ENCODE results near the gene HDAC2.
"Not testable (repeated sequence)": the region's sequence is repeated elsewhere in the genome, so short reads cannot be mapped to it uniquely, and the experiment has no call there.

Gene HDAC2

DNA sequence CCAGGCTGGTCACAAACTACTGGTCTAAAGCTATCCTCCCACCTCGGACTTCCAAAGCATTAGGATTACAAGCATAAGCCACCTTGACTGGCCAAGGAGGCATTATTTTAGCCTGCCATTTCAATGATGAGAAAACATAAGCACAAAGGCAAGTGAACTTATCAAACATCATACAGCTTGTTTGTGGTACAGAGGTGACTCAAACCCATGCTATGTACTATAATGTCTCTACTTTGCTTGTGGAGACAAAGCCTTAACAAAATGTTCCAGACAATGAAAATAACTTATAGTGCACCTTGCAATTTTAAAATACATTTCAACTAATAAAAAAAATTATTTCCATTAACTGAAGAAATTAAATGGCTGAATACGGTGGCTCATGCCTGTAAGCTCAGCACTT lies 26.2 kb downstream of the HDAC2 start:
- no peak for DNase-seq (ENCODE audit: low read depth, low spot score)
- Histone ChIP-seq H3K4me1 (ENCODE audit: control insufficient read depth, insufficient read depth, low read length) (no peaks in the 10 kb centered on the region), H3K4me3 (ENCODE audit: low read length) (no peak overlapping the region), H3K27me3 (ENCODE audit: control insufficient read depth, insufficient read depth, low read length) (no peaks in the 10 kb centered on the region), H3K9me3 (ENCODE audit: control insufficient read depth, insufficient read depth, low read length) (no peaks in the 10 kb centered on the region), H3K36me3 (ENCODE audit: control insufficient read depth, insufficient read depth, low read length) (peaks cover 8% of the 10 kb centered on the region; the same call in 1 of the 2 replicates), H3K27ac (ENCODE audit: low read length) (no peak overlapping the region)
- WGBS (ENCODE audit: insufficient coverage, insufficient read length), result no CpG with 5 or more reads among the region's 2 CpGs

DNA sequence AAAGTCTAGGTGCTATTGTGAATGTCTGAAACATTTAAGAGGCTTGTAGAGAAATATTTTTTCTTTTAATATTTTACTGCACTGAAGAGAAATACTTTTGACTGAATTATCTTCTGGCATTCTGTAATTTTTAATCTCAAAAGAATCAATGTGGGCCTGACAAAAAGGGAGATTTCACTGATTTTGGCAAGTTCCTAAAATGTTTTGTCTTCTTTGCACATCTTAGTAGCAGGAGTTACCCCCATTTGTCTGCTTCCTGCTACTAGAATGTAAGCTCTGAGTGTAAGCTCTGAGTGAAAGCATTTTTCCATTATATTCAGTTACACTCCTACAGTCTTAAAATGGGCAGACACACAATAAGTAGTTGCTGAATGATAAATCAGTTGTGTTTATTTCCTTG lies 31.1 kb downstream of the HDAC2 start:
- H3K9me3 ChIP-seq (ENCODE audit: control insufficient read depth, insufficient read depth, low read length), result no peaks in the 10 kb centered on the region
- peaks cover 7% of the 10 kb centered on the region; the same call in 1 of the 2 replicates for H3K36me3 ChIP-seq (ENCODE audit: control insufficient read depth, insufficient read depth, low read length)
- DNase-seq (ENCODE audit: low read depth, low spot score), result no peak
- H3K27ac ChIP-seq (ENCODE audit: low read length), result no peak overlapping the region
- H3K27me3 ChIP-seq (ENCODE audit: control insufficient read depth, insufficient read depth, low read length), result no peaks in the 10 kb centered on the region
- H3K4me3 ChIP-seq (ENCODE audit: low read length), result no peak overlapping the region
- H3K4me1 ChIP-seq (ENCODE audit: control insufficient read depth, insufficient read depth, low read length), result no peaks in the 10 kb centered on the region

DNA sequence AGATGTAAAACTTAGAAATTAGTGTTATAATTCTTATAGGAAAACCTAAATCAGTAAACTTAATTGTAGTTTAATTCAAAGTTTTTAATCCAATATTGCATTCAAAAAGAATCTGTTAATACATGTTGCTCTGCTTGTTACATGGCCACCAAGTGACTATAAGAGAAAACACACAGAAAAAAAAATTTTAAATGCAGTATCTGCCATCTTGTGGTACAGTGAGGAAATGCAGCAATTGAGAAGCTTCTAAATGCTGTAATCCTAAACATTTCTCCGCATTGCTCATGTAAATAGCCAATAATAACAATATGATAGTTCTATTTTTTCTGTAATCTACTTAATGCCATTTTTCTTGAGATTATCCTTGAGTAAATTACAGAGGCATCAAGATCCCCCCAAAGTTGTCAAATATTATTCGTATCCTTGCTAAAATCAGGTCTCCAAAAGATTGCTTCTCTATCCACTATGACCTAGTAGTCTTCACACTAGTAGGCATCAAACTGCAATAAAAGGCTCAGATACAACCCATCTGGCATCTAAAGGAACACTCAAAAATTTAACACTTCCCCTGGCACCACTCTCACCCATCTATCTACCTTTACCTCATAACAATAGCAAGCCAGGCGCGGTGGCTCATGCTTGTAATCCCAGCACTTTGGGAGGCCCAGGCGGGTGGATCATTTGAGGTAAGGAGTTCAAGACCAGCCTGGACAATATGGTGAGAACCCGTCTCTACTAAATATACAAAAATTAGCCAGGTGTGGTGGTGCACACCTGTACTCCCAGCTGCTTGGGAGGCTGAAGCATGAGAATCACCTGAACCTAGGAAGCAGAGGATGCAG lies 34.6 kb downstream of the HDAC2 start:
- H3K27ac ChIP-seq (ENCODE audit: low read length), result no peak overlapping the region
- H3K36me3 ChIP-seq (ENCODE audit: control insufficient read depth, insufficient read depth, low read length), result no peaks in the 10 kb centered on the region; the same call in 1 of the 2 replicates
- peak; percentile 29 for DNase-seq (ENCODE audit: low read depth, low spot score)
- H3K4me1 ChIP-seq (ENCODE audit: control insufficient read depth, insufficient read depth, low read length), result no peaks in the 10 kb centered on the region
- no CpG with 5 or more reads among the region's 6 CpGs for WGBS (ENCODE audit: insufficient coverage, insufficient read length)
- no peaks in the 10 kb centered on the region for H3K9me3 ChIP-seq (ENCODE audit: control insufficient read depth, insufficient read depth, low read length)
- no peaks in the 10 kb centered on the region for H3K27me3 ChIP-seq (ENCODE audit: control insufficient read depth, insufficient read depth, low read length)
- H3K4me3 ChIP-seq (ENCODE audit: low read length), result no peak overlapping the region

DNA sequence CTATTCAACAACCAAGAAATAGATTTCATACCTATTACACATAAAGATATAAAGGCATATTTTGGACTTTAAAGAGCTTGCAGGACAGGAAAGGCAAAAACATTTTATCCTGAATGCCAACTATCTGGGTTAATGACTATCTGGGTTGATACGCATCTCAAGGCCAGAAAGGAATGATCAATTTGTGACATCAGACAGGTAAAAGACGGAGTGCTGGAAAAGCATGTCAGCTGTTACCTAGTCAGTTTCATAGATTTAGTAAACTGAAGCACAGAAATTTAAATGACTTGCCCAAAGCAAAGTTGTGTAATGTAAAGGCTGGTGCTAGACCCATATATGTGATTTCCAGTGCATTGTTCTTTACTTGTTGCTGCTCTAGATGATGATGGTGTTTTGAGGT lies 36.8 kb downstream of the HDAC2 start:
- no peak for DNase-seq (ENCODE audit: low read depth, low spot score)
- Histone ChIP-seq H3K9me3 (ENCODE audit: control insufficient read depth, insufficient read depth, low read length) (no peaks in the 10 kb centered on the region), H3K4me3 (ENCODE audit: low read length) (no peak overlapping the region), H3K4me1 (ENCODE audit: control insufficient read depth, insufficient read depth, low read length) (no peaks in the 10 kb centered on the region), H3K36me3 (ENCODE audit: control insufficient read depth, insufficient read depth, low read length) (no peaks in the 10 kb centered on the region; the same call in 1 of the 2 replicates), H3K27ac (ENCODE audit: low read length) (no peak overlapping the region), H3K27me3 (ENCODE audit: control insufficient read depth, insufficient read depth, low read length) (no peaks in the 10 kb centered on the region)
- WGBS (ENCODE audit: insufficient coverage, insufficient read length), result no CpG with 5 or more reads among the region's 2 CpGs

DNA sequence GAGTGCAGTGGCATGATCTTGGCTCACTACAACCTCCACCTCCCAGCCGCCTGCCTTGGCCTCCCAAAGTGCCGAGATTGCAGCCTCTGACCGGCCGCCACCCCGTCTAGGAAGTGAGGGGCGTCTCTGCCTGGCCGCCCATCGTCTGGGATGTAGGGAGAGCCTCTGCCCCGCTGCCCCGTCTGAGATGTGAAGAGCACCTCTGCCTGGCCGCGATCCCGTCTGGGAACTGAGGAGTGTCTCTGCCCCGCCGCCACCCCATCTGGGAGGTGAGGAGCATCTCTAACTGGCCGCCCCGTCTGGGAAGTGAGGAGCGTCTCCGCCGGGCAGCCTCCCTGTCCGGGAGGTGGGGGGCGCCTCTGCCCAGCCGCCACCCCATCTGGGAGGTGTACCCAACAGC lies 39.0 kb downstream of the HDAC2 start:
- H3K9me3 ChIP-seq (ENCODE audit: control insufficient read depth, insufficient read depth, low read length); H3K36me3 ChIP-seq (ENCODE audit: control insufficient read depth, insufficient read depth, low read length); H3K27me3 ChIP-seq (ENCODE audit: control insufficient read depth, insufficient read depth, low read length); H3K4me1 ChIP-seq (ENCODE audit: control insufficient read depth, insufficient read depth, low read length); H3K27ac ChIP-seq (ENCODE audit: low read length); H3K4me3 ChIP-seq (ENCODE audit: low read length); DNase-seq (ENCODE audit: low read depth, low spot score): not testable (repeated sequence)
- no CpG with 5 or more reads among the region's 23 CpGs for WGBS (ENCODE audit: insufficient coverage, insufficient read length)

DNA sequence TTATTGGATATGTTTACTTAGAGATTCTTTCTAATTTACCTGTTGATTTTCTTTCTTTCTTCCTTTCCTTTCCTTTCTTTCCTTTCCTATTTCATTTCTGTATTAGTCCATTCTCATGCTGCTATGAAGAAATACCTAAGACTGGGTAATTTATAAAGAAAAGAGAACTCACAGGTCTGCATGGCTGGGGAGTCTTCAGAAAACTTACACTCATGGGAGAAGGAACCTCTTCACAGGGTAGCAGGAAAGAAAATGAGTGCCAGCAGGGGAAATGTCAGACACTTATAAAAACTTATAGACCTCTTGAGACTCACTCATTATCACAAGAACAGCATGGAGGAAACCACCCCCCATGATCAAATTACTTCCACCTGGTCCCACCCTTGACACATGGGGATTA lies 40.8 kb downstream of the HDAC2 start:
- no peak for DNase-seq (ENCODE audit: low read depth, low spot score)
- H3K4me3 ChIP-seq (ENCODE audit: low read length), result no peak overlapping the region
- H3K4me1 ChIP-seq (ENCODE audit: control insufficient read depth, insufficient read depth, low read length), result no peaks in the 10 kb centered on the region
- H3K27ac ChIP-seq (ENCODE audit: low read length), result no peak overlapping the region
- H3K36me3 ChIP-seq (ENCODE audit: control insufficient read depth, insufficient read depth, low read length), result no peaks in the 10 kb centered on the region; the same call in 1 of the 2 replicates
- H3K9me3 ChIP-seq (ENCODE audit: control insufficient read depth, insufficient read depth, low read length), result no peaks in the 10 kb centered on the region
- no peaks in the 10 kb centered on the region for H3K27me3 ChIP-seq (ENCODE audit: control insufficient read depth, insufficient read depth, low read length)

DNA sequence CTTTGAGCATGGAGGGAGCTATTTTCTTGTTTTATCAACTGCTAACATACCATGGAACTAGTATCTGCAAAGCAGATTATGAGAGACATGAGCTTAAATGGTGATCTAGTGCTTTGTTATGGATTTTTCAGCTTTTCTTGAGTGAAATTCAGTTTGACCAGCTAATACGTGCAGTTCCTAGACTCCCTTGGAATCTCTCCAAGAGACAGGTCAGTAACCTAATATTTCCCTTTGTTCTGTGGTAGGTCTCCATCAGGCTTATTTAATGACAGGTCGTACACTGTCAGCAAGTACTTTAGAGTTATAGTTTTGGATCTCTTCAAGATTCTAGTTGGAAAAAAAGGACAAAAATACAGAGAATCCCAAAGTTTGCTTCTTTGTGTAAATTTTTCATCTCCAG lies 43.9 kb downstream of the HDAC2 start:
- no peaks in the 10 kb centered on the region for H3K4me1 ChIP-seq (ENCODE audit: control insufficient read depth, insufficient read depth, low read length)
- H3K27ac ChIP-seq (ENCODE audit: low read length), result no peak overlapping the region
- WGBS (ENCODE audit: insufficient coverage, insufficient read length), result no CpG with 5 or more reads among the region's 2 CpGs
- H3K9me3 ChIP-seq (ENCODE audit: control insufficient read depth, insufficient read depth, low read length), result no peaks in the 10 kb centered on the region
- no peak overlapping the region for H3K4me3 ChIP-seq (ENCODE audit: low read length)
- no peaks in the 10 kb centered on the region; the same call in 1 of the 2 replicates for H3K27me3 ChIP-seq (ENCODE audit: control insufficient read depth, insufficient read depth, low read length)
- DNase-seq (ENCODE audit: low read depth, low spot score), result no peak
- no peaks in the 10 kb centered on the region for H3K36me3 ChIP-seq (ENCODE audit: control insufficient read depth, insufficient read depth, low read length)

DNA sequence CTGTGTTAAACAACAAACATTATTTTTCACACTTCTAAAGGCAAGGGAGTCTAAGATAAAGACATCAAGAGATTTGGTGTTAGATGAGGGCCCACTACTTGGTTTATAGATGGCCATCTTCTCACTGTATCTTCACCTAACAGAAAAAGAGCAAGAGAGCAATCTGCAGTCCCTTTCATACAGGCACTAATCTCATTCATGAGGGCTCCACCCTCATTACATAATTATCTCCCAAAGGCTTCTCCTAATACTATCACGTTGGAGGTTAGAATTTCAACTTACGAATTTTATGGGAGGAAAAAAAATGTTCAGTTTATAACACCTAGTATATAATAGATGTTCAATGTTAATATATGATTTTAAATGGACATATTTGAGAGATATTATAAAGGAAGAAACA lies 45.6 kb downstream of the HDAC2 start:
- Histone ChIP-seq H3K27ac (ENCODE audit: low read length) (no peak overlapping the region), H3K4me1 (ENCODE audit: control insufficient read depth, insufficient read depth, low read length) (no peaks in the 10 kb centered on the region), H3K4me3 (ENCODE audit: low read length) (no peak overlapping the region), H3K9me3 (ENCODE audit: control insufficient read depth, insufficient read depth, low read length) (no peaks in the 10 kb centered on the region), H3K27me3 (ENCODE audit: control insufficient read depth, insufficient read depth, low read length) (no peaks in the 10 kb centered on the region; the same call in 1 of the 2 replicates), H3K36me3 (ENCODE audit: control insufficient read depth, insufficient read depth, low read length) (no peaks in the 10 kb centered on the region)
- no peak for DNase-seq (ENCODE audit: low read depth, low spot score)
- no CpG with 5 or more reads among the region's 2 CpGs for WGBS (ENCODE audit: insufficient coverage, insufficient read length)

DNA sequence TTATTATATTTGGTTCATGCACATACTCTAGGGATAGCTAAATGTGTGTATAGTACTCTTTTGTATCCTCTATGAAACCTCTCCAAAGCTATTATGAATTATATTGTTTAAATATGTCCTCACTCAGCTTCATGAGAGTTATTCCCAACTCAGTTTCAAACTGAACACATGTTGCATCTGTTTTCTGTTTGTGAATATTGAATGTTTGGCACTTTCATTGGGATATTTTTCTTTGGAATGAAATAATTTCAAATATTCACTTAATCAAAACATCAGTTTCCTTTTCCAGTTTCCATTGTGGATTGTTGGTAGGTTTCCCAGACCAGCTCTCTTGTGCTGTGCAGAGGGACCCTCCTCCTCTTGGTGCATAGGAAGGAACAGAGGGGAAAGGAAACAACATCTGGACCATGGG lies 46.6 kb downstream of the HDAC2 start:
- Histone ChIP-seq H3K4me3 (ENCODE audit: low read length) (no peak overlapping the region), H3K36me3 (ENCODE audit: control insufficient read depth, insufficient read depth, low read length) (no peaks in the 10 kb centered on the region), H3K27me3 (ENCODE audit: control insufficient read depth, insufficient read depth, low read length) (no peaks in the 10 kb centered on the region; the same call in 1 of the 2 replicates), H3K9me3 (ENCODE audit: control insufficient read depth, insufficient read depth, low read length) (no peaks in the 10 kb centered on the region), H3K27ac (ENCODE audit: low read length) (no peak overlapping the region), H3K4me1 (ENCODE audit: control insufficient read depth, insufficient read depth, low read length) (no peaks in the 10 kb centered on the region)
- no peak for DNase-seq (ENCODE audit: low read depth, low spot score)

DNA sequence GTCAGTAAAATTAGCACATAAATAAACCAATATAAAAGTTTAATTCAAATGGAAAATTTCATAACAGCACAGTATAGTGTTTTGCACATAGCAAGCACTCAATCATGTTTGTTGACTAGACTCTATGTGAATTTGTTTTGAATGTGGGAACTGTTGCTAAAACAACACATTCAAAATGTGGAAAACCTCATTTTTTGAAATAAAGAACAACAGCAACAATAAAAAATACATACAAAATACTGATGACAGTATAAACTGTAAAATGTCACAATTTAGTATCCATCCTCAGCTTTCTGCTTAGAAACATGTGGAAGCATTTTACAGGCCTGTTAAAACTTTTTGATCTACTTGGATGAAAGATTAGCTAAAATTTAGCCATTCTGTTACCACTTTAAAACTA lies 47.4 kb downstream of the HDAC2 start:
- H3K36me3 ChIP-seq (ENCODE audit: control insufficient read depth, insufficient read depth, low read length), result no peaks in the 10 kb centered on the region
- no peaks in the 10 kb centered on the region for H3K4me1 ChIP-seq (ENCODE audit: control insufficient read depth, insufficient read depth, low read length)
- no peaks in the 10 kb centered on the region; the same call in 1 of the 2 replicates for H3K27me3 ChIP-seq (ENCODE audit: control insufficient read depth, insufficient read depth, low read length)
- no peaks in the 10 kb centered on the region for H3K9me3 ChIP-seq (ENCODE audit: control insufficient read depth, insufficient read depth, low read length)
- DNase-seq (ENCODE audit: low read depth, low spot score), result no peak
- H3K4me3 ChIP-seq (ENCODE audit: low read length), result no peak overlapping the region
- H3K27ac ChIP-seq (ENCODE audit: low read length), result no peak overlapping the region

DNA sequence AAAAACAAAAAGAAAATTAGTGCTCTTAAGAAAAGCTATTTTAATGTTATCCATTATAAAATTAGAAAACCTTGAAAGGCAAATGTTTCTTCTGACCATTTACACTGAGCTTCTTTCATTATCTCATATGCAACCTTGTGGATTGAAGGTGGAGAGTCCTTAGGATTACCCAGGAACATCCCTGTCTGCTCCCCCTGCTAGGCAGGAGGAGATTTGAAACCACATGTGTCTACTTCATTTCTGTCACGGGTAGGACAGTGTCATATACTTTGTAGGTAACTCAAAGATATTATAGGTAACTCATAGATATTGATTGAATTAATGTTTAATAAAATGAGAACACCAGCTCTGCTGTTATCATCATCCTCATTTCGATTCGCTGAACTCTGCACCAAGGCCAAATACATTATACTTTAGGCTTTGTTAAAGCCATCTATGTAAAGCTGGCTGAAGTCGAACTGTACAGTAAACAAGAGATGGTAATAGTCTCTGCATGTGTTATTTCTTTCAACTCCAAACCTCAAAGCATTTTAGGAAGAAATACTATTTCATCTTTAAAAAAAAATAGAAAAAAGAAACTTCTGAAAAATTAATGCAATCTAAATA lies 49.5 kb downstream of the HDAC2 start:
- Histone ChIP-seq H3K4me1 (ENCODE audit: control insufficient read depth, insufficient read depth, low read length) (no peaks in the 10 kb centered on the region), H3K36me3 (ENCODE audit: control insufficient read depth, insufficient read depth, low read length) (no peaks in the 10 kb centered on the region), H3K27ac (ENCODE audit: low read length) (no peak overlapping the region), H3K9me3 (ENCODE audit: control insufficient read depth, insufficient read depth, low read length) (no peaks in the 10 kb centered on the region), H3K27me3 (ENCODE audit: control insufficient read depth, insufficient read depth, low read length) (no peaks in the 10 kb centered on the region; the same call in 1 of the 2 replicates), H3K4me3 (ENCODE audit: low read length) (no peak overlapping the region)
- DNase-seq (ENCODE audit: low read depth, low spot score), result no peak
- no CpG with 5 or more reads among the region's 4 CpGs for WGBS (ENCODE audit: insufficient coverage, insufficient read length)
